HG03045 (cell line): ENCODE measurements around the gene C2.
"Not testable (repeated sequence)": the region's sequence is repeated elsewhere in the genome, so short reads cannot be mapped to it uniquely, and the experiment has no call there.

ENCODE experiments used
- ATAC-seq: cut with Tn5 transposase; IDR thresholded peaks from one replicate; pipeline ENCODE4 v1.9.1; 2021; ENCODE audit warnings: mild to moderate bottlenecking, moderate library complexity; ENCODE audit not compliant: unreplicated experiment

Gene C2

GRCh38 chr6:31972709-31973350, 45.3 kb downstream of the C2 start:
- no peak for ATAC-seq

- ATAC-seq, result not testable (repeated sequence)
Measured at GRCh38 chr6:31976065-31976464, 48.5 kb downstream of the C2 start.

GRCh38 chr6:31977816-31978431, 50.4 kb downstream of the C2 start:
- ATAC-seq, result no peak

- no peak for ATAC-seq
Measured at GRCh38 chr6:31978831-31979230, 51.3 kb downstream of the C2 start.

- no peak for ATAC-seq
Measured at GRCh38 chr6:31979238-31979898, 51.9 kb downstream of the C2 start.

- ATAC-seq, result not testable (repeated sequence)
Measured at GRCh38 chr6:31980195-31980876, 52.8 kb downstream of the C2 start.

GRCh38 chr6:31980998-31981397, 53.5 kb downstream of the C2 start:
- not testable (repeated sequence) for ATAC-seq

GRCh38 chr6:31981744-31982143, 54.2 kb downstream of the C2 start, which contains the start of gene C4A:
TSS of gene C4A (plus strand) at chr6:31982057. CDS start at chr6:31982108, 51 bp downstream.
- ATAC-seq, result not testable (repeated sequence)

- ATAC-seq, result not testable (repeated sequence)
Measured at GRCh38 chr6:31989363-31989762, 61.8 kb downstream of the C2 start.

- not testable (repeated sequence) for ATAC-seq
Measured at GRCh38 chr6:31994421-31994820, 66.9 kb downstream of the C2 start.
